Activated CD4-positive, alpha-beta T cell treated with anti-CD3 and anti-CD28 coated beads, Interleukin-2, amount 10 ng/mL, durations not matched to agents 7 days and 5 days (primary cell): Measurements from ENCODE around the gene TRIM68. TPM values are rescaled to one million over a fixed set of nuclear protein-coding genes. Genes with fewer than 3 reads are reported as not detected.

Experiments used
- CTCF ChIA-PET: fragments of 350-600 bp; sonication (Branson Sonifier 250); formaldehyde crosslinking; loops from one replicate; lab custom pipeline; 2021; ENCODE audit warnings: antibody characterized with exemption; lab: Charles Lee
- POLR2A ChIA-PET: fragments of 350-600 bp; sonication (Branson Sonifier 250); formaldehyde crosslinking; loops from one replicate; lab custom pipeline; 2021; ENCODE audit warnings: antibody characterized with exemption; lab: Charles Lee
- DNase-seq: peaks from one replicate; pipeline ENCODE4 v3.0.0-alpha.2; 2020
- H3K27ac Mint-ChIP-seq: one replicate; pipeline ENCODE4 v1.8.0; 2021; ENCODE audit warnings: mild to moderate bottlenecking, moderate library complexity, mixed read lengths
- H3K27me3 Mint-ChIP-seq: one replicate; pipeline ENCODE4 v1.8.0; 2021; ENCODE audit warnings: mixed read lengths
- H3K36me3 Mint-ChIP-seq: one replicate; pipeline ENCODE4 v1.8.0; 2021; ENCODE audit warnings: low read depth, mixed read lengths
- H3K4me1 Mint-ChIP-seq: one replicate; pipeline ENCODE4 v1.8.0; 2021; ENCODE audit warnings: mixed read lengths
- H3K4me3 Mint-ChIP-seq: one replicate; pipeline ENCODE4 v1.8.0; 2021; ENCODE audit warnings: mild to moderate bottlenecking, moderate library complexity, mixed read lengths
- H3K9me3 Mint-ChIP-seq: one replicate; pipeline ENCODE4 v1.8.0; 2021; ENCODE audit warnings: mixed read lengths
- total RNA-seq, 2 experiments: library from RNA; stranded (reverse); gene quantifications; one replicate each; pipeline ENCODE4 v1.2.3, GENCODE V29; 2021

TRIM68 gene
- total RNA-seq, 2 experiments from 2014 or later, result 13.4 to 15.4 TPM

- CTCF ChIA-PET, result interaction anchor here (0.8 to 1.7 kb wide), 5 partner anchors 8 to 162 kb away, joined by 3 to 6 read pairs (median 4); no protein-coding TSS in a partner anchor
- Mint-ChIP-seq H3K27ac (no peak overlapping the region), H3K27me3 (peaks cover 13% of the 10 kb centered on the region), H3K9me3 (no peaks in the 10 kb centered on the region), H3K4me1 (no peaks in the 10 kb centered on the region), H3K4me3 (no peak overlapping the region), H3K36me3 (no peaks in the 10 kb centered on the region)
- POLR2A ChIA-PET, result no interaction called here
- DNase-seq, result no peak
Measured at GRCh38 chr11:4636136-4636535, 28.1 kb upstream of the TRIM68 start.

- peaks cover 36% of the 10 kb centered on the region for H3K27me3 Mint-ChIP-seq
- peaks cover 4% of the 10 kb centered on the region for H3K9me3 Mint-ChIP-seq
- ChIA-PET CTCF (interaction anchor here (1.4 kb wide), 1 partner anchor 11 kb away, joined by 5 read pairs; the partner anchor contains the start of gene OR51D1), POLR2A (no interaction called here)
- H3K4me3 Mint-ChIP-seq, result no peak overlapping the region
- H3K27ac Mint-ChIP-seq, result no peak overlapping the region
- DNase-seq, result peak; percentile 83
- no peaks in the 10 kb centered on the region for H3K4me1 Mint-ChIP-seq
- H3K36me3 Mint-ChIP-seq, result no peaks in the 10 kb centered on the region
Measured at GRCh38 chr11:4626207-4627099, 18.4 kb upstream of the TRIM68 start.

GRCh38 chr11:4619514-4619913 lies 11.5 kb upstream of the TRIM68 start:
- Mint-ChIP-seq H3K9me3 (peaks cover 2% of the 10 kb centered on the region), H3K4me1 (no peaks in the 10 kb centered on the region), H3K4me3 (no peak overlapping the region), H3K27me3 (peaks cover 13% of the 10 kb centered on the region), H3K27ac (no peak overlapping the region), H3K36me3 (no peaks in the 10 kb centered on the region)
- ChIA-PET CTCF (no interaction called here), POLR2A (no interaction called here)
- DNase-seq, result no peak

- Mint-ChIP-seq H3K27ac (no peak overlapping the region), H3K36me3 (no peaks in the 10 kb centered on the region), H3K4me1 (no peaks in the 10 kb centered on the region), H3K4me3 (no peak overlapping the region), H3K27me3 (peaks cover 13% of the 10 kb centered on the region), H3K9me3 (peaks cover 2% of the 10 kb centered on the region)
- ChIA-PET CTCF (interaction anchor here (0.9 to 2.0 kb wide), 2 partner anchors 12 to 429 kb away, joined by 3 to 4 read pairs; no protein-coding TSS in a partner anchor), POLR2A (no interaction called here)
- DNase-seq, result no peak
Measured at GRCh38 chr11:4615856-4616444, 7.9 kb upstream of the TRIM68 start.

- Mint-ChIP-seq H3K9me3 (peaks cover 2% of the 10 kb centered on the region), H3K36me3 (no peaks in the 10 kb centered on the region), H3K4me1 (peaks cover 30% of the 10 kb centered on the region), H3K27ac (no peak overlapping the region), H3K27me3 (peaks cover 6% of the 10 kb centered on the region), H3K4me3 (no peak overlapping the region)
- DNase-seq, result no peak
- ChIA-PET POLR2A (no interaction called here), CTCF (interaction anchor here (1.2 kb wide), 1 partner anchor 17 kb away, joined by 3 read pairs; no protein-coding TSS in a partner anchor)
Measured at GRCh38 chr11:4611986-4612385, 4.0 kb upstream of the TRIM68 start.

- H3K9me3 Mint-ChIP-seq, result no peaks in the 10 kb centered on the region
- POLR2A ChIA-PET, result interaction anchor here (0.8 kb wide), 1 partner anchor 28 kb away, joined by 4 read pairs; no protein-coding TSS in a partner anchor
Measured at GRCh38 chr11:4610258-4610935, 2.4 kb upstream of the TRIM68 start.

GRCh38 chr11:4607096-4607495 lies 935 bp downstream of the TRIM68 start:
- CTCF ChIA-PET, result interaction anchor here (0.8 to 0.9 kb wide), 2 partner anchors 12 to 15 kb away, joined by 3 read pairs; no protein-coding TSS in a partner anchor
- DNase-seq, result no peak
- Mint-ChIP-seq H3K4me3 (peak overlapping the region; percentile 91), H3K4me1 (peaks cover 37% of the 10 kb centered on the region), H3K36me3 (peaks cover 13% of the 10 kb centered on the region), H3K27me3 (no peaks in the 10 kb centered on the region), H3K9me3 (no peaks in the 10 kb centered on the region), H3K27ac (peak overlapping the region; percentile 95)
- POLR2A ChIA-PET, result no interaction called here

More at GRCh38 chr11:4610258-4610935, 2.4 kb upstream of the TRIM68 start:
- peak; percentile 33 for DNase-seq
- peaks cover 2% of the 10 kb centered on the region for H3K36me3 Mint-ChIP-seq
- H3K4me3 Mint-ChIP-seq, result peak overlapping the region; percentile 41
- CTCF ChIA-PET, result no interaction called here
- H3K4me1 Mint-ChIP-seq, result peaks cover 37% of the 10 kb centered on the region
- H3K27ac Mint-ChIP-seq, result peak overlapping the region; percentile 83
- H3K27me3 Mint-ChIP-seq, result peaks cover 6% of the 10 kb centered on the region

- H3K9me3 Mint-ChIP-seq, result no peaks in the 10 kb centered on the region
- ChIA-PET POLR2A (no interaction called here), CTCF (interaction anchor here (0.8 to 0.9 kb wide), 3 partner anchors 11 to 15 kb away, joined by 3 read pairs; partner anchors contain the start of gene OR52I1)
- H3K27me3 Mint-ChIP-seq, result no peaks in the 10 kb centered on the region
- DNase-seq, result no peak
- H3K27ac Mint-ChIP-seq, result no peak overlapping the region
- peaks cover 37% of the 10 kb centered on the region for H3K4me1 Mint-ChIP-seq
- peaks cover 14% of the 10 kb centered on the region for H3K36me3 Mint-ChIP-seq
- H3K4me3 Mint-ChIP-seq, result peak overlapping the region; percentile 91
Measured at GRCh38 chr11:4606231-4607015, 1.6 kb downstream of the TRIM68 start.

- peaks cover 21% of the 10 kb centered on the region for H3K36me3 Mint-ChIP-seq
- H3K27ac Mint-ChIP-seq, result no peak overlapping the region
- no peaks in the 10 kb centered on the region for H3K9me3 Mint-ChIP-seq
- ChIA-PET POLR2A (no interaction called here), CTCF (interaction anchor here (2.0 kb wide), 1 partner anchor 418 kb away, joined by 4 read pairs; no protein-coding TSS in a partner anchor)
- H3K27me3 Mint-ChIP-seq, result no peaks in the 10 kb centered on the region
- H3K4me1 Mint-ChIP-seq, result peaks cover 31% of the 10 kb centered on the region
- no peak overlapping the region for H3K4me3 Mint-ChIP-seq
- no peak for DNase-seq
Measured at GRCh38 chr11:4605057-4605456, 3.0 kb downstream of the TRIM68 start.

GRCh38 chr11:4593739-4594138 lies 14.3 kb downstream of the TRIM68 start, which contains the start of gene OR52I1:
OR52I1 (plus strand) TSS chr11:4594039; CDS start chr11:4594039, 0 bp downstream.
- CTCF ChIA-PET, result interaction anchor here (1.3 kb wide), 1 partner anchor 12 kb away, joined by 3 read pairs; no protein-coding TSS in a partner anchor
- Mint-ChIP-seq H3K4me3 (no peak within 1 kb of the TSS), H3K9me3 (no peaks in the 10 kb centered on the region), H3K36me3 (peaks cover 9% of the 10 kb centered on the region), H3K4me1 (no peaks in the 10 kb centered on the region), H3K27me3 (no peaks in the 10 kb centered on the region), H3K27ac (no peak within 1 kb of the TSS)
- no peak for DNase-seq
- POLR2A ChIA-PET, result no interaction called here

- peaks cover 4% of the 10 kb centered on the region for H3K27me3 Mint-ChIP-seq
- no peak overlapping the region for H3K4me3 Mint-ChIP-seq
- no peaks in the 10 kb centered on the region for H3K9me3 Mint-ChIP-seq
- no peak overlapping the region for H3K27ac Mint-ChIP-seq
- H3K4me1 Mint-ChIP-seq, result no peaks in the 10 kb centered on the region
- no peak for DNase-seq
- CTCF ChIA-PET, result no interaction called here
- POLR2A ChIA-PET, result no interaction called here
- H3K36me3 Mint-ChIP-seq, result no peaks in the 10 kb centered on the region
Measured at GRCh38 chr11:4589017-4589416, 19.0 kb downstream of the TRIM68 start.

GRCh38 chr11:4581443-4581842 lies 26.6 kb downstream of the TRIM68 start, which contains the start of gene OR52I2:
OR52I2 (plus strand) TSS chr11:4581743.
- no peak within 1 kb of the TSS for H3K4me3 Mint-ChIP-seq
- no peaks in the 10 kb centered on the region for H3K4me1 Mint-ChIP-seq
- H3K27ac Mint-ChIP-seq, result no peak within 1 kb of the TSS
- CTCF ChIA-PET, result no interaction called here
- no peaks in the 10 kb centered on the region for H3K9me3 Mint-ChIP-seq
- no peaks in the 10 kb centered on the region for H3K36me3 Mint-ChIP-seq
- no peak for DNase-seq
- H3K27me3 Mint-ChIP-seq, result peaks cover 32% of the 10 kb centered on the region
- POLR2A ChIA-PET, result no interaction called here
